ENCODE results near the gene STARD5. TPM values are rescaled to one million over a fixed set of nuclear protein-coding genes. Genes with fewer than 3 reads are reported as not detected.

The STARD5 gene
- total RNA-seq, 3 donors from 2014 or later (not counting 1 experiment from before 2014, with no cell fraction given), result 4.7 to 6.6 (median 6.3) TPM

- DNase-seq (no peak), ATAC-seq (no peak)
- H3K36me3 Mint-ChIP-seq, result no peaks in the 10 kb centered on the region
- H3K4me1 ChIP-seq (ENCODE audit: control insufficient read depth, insufficient read depth, low read length), result no peaks in the 10 kb centered on the region
- H3K4me3 Mint-ChIP-seq, result no peak overlapping the region
- no peaks in the 10 kb centered on the region for H3K9me3 Mint-ChIP-seq
- H3K4me3 ChIP-seq (ENCODE audit: low read length), result no peak overlapping the region
- H3K27ac Mint-ChIP-seq, result no peak overlapping the region
- H3K36me3 ChIP-seq (ENCODE audit: control insufficient read depth, insufficient read depth, low read length), result no peaks in the 10 kb centered on the region
- intact Hi-C loops (cut with micrococcal nuclease), result no loop called here
- TF ChIP-seq CTCF (IDR thresholded peaks at IDR 0.05), result no peak
- no peak overlapping the region for H3K27ac ChIP-seq (ENCODE audit: low read length)
- H3K4me1 Mint-ChIP-seq, result no peaks in the 10 kb centered on the region
- no peaks in the 10 kb centered on the region for H3K9me3 ChIP-seq (ENCODE audit: control insufficient read depth, insufficient read depth, low read length)
- WGBS (ENCODE audit: insufficient coverage), result 91% methylated on average over 7 of the region's 7 CpGs
- peaks cover 5 to 14% of the 10 kb centered on the region in 2 donors for H3K27me3 Mint-ChIP-seq (ENCODE audit: low read depth in 2 of 2)
- H3K27me3 ChIP-seq (ENCODE audit: control insufficient read depth, insufficient read depth, low read length), result no peaks in the 10 kb centered on the region
These were observed 38.0 kb upstream of the STARD5 start for GRCh38 chr15:81361891-81362290.

- Histone ChIP-seq H3K27me3 (ENCODE audit: control insufficient read depth, insufficient read depth, low read length) (no peaks in the 10 kb centered on the region), H3K9me3 (ENCODE audit: control insufficient read depth, insufficient read depth, low read length) (no peaks in the 10 kb centered on the region), H3K27ac (ENCODE audit: low read length) (no peak overlapping the region), H3K4me1 (ENCODE audit: control insufficient read depth, insufficient read depth, low read length) (no peaks in the 10 kb centered on the region), H3K36me3 (ENCODE audit: control insufficient read depth, insufficient read depth, low read length) (no peaks in the 10 kb centered on the region), H3K4me3 (ENCODE audit: low read length) (no peak overlapping the region)
- H3K9me3 Mint-ChIP-seq, result no peaks in the 10 kb centered on the region
- H3K36me3 Mint-ChIP-seq, result no peaks in the 10 kb centered on the region
- no peak overlapping the region for H3K4me3 Mint-ChIP-seq
- TF ChIP-seq CTCF (IDR thresholded peaks at IDR 0.05), result no peak
- peaks cover 5 to 14% of the 10 kb centered on the region in 2 donors for H3K27me3 Mint-ChIP-seq (ENCODE audit: low read depth in 2 of 2)
- H3K27ac Mint-ChIP-seq, result no peak overlapping the region
- ATAC-seq (no peak), DNase-seq (no peak)
- intact Hi-C loops (cut with micrococcal nuclease), result no loop called here
- 91% methylated on average over 5 of the region's 5 CpGs for WGBS (ENCODE audit: insufficient coverage)
- H3K4me1 Mint-ChIP-seq, result no peaks in the 10 kb centered on the region
These were observed 36.5 kb upstream of the STARD5 start for GRCh38 chr15:81360491-81360890.

GRCh38 chr15:81358248-81358647, 34.3 kb upstream of the STARD5 start:
- intact Hi-C loops (cut with micrococcal nuclease), result no loop called here
- H3K36me3 Mint-ChIP-seq, result no peaks in the 10 kb centered on the region
- H3K4me3 Mint-ChIP-seq, result no peak overlapping the region
- ATAC-seq (no peak), DNase-seq (no peak)
- Histone ChIP-seq H3K36me3 (ENCODE audit: control insufficient read depth, insufficient read depth, low read length) (no peaks in the 10 kb centered on the region), H3K4me1 (ENCODE audit: control insufficient read depth, insufficient read depth, low read length) (no peaks in the 10 kb centered on the region), H3K9me3 (ENCODE audit: control insufficient read depth, insufficient read depth, low read length) (no peaks in the 10 kb centered on the region), H3K4me3 (ENCODE audit: low read length) (no peak overlapping the region), H3K27me3 (ENCODE audit: control insufficient read depth, insufficient read depth, low read length) (no peaks in the 10 kb centered on the region), H3K27ac (ENCODE audit: low read length) (no peak overlapping the region)
- H3K27ac Mint-ChIP-seq, result no peak overlapping the region
- TF ChIP-seq CTCF (IDR thresholded peaks at IDR 0.05), result no peak
- 87% methylated on average over 6 of the region's 6 CpGs for WGBS (ENCODE audit: insufficient coverage)
- H3K9me3 Mint-ChIP-seq, result no peaks in the 10 kb centered on the region
- H3K27me3 Mint-ChIP-seq (ENCODE audit: low read depth in 2 of 2), result peaks cover 5 to 14% of the 10 kb centered on the region in 2 donors
- H3K4me1 Mint-ChIP-seq, result no peaks in the 10 kb centered on the region

GRCh38 chr15:81357180-81357686, 33.3 kb upstream of the STARD5 start:
- no peaks in the 10 kb centered on the region for H3K4me1 Mint-ChIP-seq
- H3K27ac Mint-ChIP-seq, result no peak overlapping the region
- WGBS (ENCODE audit: insufficient coverage), result 81% methylated on average over 6 of the region's 6 CpGs
- no peak overlapping the region for H3K4me3 Mint-ChIP-seq
- Histone ChIP-seq H3K4me3 (ENCODE audit: low read length) (no peak overlapping the region), H3K4me1 (ENCODE audit: control insufficient read depth, insufficient read depth, low read length) (no peaks in the 10 kb centered on the region), H3K9me3 (ENCODE audit: control insufficient read depth, insufficient read depth, low read length) (no peaks in the 10 kb centered on the region), H3K27ac (ENCODE audit: low read length) (no peak overlapping the region), H3K36me3 (ENCODE audit: control insufficient read depth, insufficient read depth, low read length) (no peaks in the 10 kb centered on the region), H3K27me3 (ENCODE audit: control insufficient read depth, insufficient read depth, low read length) (no peaks in the 10 kb centered on the region)
- DNase-seq, result no peak
- intact Hi-C loops (cut with micrococcal nuclease), result no loop called here
- ATAC-seq, result no peak
- H3K36me3 Mint-ChIP-seq, result no peaks in the 10 kb centered on the region
- TF ChIP-seq CTCF (IDR thresholded peaks at IDR 0.05), result no peak
- peaks cover 5 to 14% of the 10 kb centered on the region in 2 donors for H3K27me3 Mint-ChIP-seq (ENCODE audit: low read depth in 2 of 2)
- H3K9me3 Mint-ChIP-seq, result no peaks in the 10 kb centered on the region

Data from natural killer cell (primary cell).